HG03342 (cell line): Measurements from ENCODE around the gene TXNDC17.
"Not testable (repeated sequence)": the region's sequence is repeated elsewhere in the genome, so short reads cannot be mapped to it uniquely, and the experiment has no call there.

Experiments
- ATAC-seq: cut with Tn5 transposase; IDR thresholded peaks from one replicate; pipeline ENCODE4 v1.9.1; 2021; ENCODE audit warnings: mild to moderate bottlenecking, moderate library complexity; ENCODE audit not compliant: unreplicated experiment

Gene TXNDC17

DNA sequence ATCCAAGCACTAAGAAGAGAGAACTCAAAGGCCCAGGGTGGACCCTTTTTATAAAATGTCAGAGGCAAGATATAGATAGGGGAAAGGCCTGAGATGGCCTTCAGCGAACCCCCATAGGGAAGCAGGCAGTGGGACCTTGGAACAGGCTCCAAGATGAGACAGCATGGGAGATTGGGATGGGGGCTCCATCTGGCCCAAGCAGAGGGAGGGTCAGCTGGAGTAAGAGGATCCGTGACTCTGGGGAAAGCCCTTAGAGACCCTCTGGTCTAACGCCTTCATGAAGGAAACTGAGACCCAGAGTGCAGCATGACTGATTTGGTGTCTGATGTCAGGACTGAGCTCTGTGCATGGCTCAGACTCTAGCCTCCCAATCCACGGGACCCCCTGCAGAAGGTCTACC is 41.5 kb downstream of the TXNDC17 start:
- no peak for ATAC-seq

DNA sequence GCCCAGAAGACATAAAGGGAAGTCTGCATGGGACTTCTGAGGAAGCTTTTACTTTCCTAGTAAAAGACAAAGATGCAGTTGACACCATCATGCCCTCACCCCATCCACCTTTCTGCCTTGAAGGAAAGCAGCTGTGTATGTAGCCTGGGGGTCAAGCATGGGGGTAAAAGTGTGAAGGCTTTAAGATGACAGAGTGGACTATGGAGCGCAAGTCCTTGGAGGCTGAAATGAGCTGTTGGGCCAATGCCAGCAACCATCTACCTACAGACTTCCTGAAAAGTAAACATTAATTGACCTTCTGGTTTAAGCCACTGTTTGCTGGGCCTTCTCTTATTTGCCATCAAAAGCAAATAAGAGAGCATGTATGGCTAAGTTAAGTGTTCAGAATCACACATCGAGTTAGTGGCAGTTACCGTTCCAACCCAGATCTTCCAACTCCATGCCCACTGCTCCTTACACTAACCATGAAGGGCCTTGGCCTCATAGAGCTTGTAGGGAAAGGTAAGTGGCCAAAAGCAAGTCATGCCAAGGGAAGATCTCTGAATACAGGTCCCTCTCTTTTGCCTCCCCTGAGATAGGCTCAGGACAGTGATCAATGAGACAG is 42.3 kb downstream of the TXNDC17 start:
- no peak for ATAC-seq

DNA sequence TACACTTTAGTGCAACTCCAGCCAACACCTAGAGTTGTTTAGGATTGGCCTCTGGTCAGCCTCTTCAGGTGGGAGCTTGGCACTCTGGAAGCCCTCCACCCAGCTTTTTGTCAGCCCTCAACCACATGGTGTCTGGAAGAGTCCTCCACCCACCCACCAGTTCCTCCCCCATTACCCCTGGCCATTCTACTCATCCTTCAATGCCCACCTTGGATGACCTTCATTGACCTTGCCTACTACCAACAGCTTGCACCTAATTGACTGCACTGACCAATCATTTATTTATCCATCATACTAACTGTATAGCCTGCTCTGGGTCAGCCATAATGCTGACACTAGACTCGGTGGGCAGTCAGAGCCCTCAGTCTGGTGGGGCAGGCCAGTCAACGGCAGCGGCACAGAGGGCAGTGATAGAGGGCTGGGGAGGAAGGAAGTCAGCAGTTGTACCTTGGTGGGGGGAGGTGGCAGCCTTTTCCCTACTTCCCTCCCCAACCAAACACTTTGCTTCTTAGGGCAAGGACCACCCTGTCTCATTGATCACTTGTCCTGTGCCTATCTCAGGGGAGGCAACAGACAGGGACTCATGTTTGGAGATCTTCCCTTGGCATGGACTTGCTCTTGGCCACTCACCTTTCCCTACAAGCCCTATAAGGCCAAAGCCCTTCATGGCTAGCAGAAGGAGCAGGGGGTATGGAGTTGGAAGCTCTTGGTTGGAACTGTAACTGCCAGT is 43.0 kb downstream of the TXNDC17 start:
- no peak for ATAC-seq

DNA sequence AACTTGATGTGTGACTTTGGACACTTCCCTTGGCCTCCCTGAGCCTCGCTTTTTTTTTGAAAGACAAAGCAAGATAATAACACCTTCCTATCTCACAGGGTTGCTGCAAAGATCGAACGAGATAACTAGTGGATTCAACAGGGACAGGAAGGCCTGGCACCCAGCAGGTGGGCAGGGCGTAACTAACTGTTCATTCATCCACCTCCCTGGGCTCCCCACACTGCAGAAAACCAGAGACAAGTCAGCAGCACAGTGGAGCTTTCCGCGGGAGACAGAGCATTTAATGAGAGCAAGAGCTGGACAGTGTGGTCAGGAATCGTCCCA is 43.6 kb downstream of the TXNDC17 start:
- ATAC-seq = no peak

DNA sequence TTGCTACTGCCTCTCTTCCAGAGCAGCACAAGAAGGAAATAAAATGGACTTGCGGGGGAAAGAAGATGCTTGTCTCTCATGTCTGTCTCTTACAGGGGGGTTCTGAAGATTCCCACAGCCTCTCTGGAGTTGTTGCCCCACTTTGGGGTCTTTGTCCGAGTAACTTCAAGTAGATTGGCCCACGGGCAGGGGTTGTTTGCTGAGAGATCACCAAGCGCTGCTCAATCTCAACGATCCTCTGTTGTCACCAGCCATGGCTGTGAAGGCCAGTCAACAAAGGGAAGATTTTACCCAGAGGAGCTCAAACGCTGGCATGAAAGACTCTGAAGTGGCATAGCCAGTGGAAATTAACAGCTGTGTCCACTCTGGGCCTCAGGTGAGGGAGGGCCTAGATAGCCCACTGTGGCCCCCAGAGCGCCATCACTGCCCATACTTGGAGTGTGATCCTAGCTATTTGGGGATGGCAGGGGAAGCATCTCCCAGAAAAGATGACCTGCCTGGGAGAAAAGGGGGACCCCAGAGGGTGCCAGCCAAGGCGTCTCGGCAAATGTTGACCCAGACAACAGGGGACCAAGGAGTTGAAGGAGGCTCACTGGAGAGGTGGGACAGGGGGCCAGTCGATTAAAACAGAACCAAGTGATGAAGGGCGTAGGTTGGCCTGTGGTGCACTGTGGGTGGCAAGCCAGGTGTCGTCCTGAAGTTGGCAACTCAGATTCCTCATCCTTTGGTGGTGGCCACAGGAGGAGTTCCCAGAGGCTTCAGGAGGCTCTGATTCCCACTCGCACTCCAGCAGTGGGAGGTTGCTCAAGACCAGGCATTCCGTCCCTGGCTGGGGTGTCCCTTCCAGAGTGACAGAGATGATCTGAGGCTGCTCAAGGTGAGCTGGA is 44.3 kb downstream of the TXNDC17 start:
- ATAC-seq = no peak

DNA sequence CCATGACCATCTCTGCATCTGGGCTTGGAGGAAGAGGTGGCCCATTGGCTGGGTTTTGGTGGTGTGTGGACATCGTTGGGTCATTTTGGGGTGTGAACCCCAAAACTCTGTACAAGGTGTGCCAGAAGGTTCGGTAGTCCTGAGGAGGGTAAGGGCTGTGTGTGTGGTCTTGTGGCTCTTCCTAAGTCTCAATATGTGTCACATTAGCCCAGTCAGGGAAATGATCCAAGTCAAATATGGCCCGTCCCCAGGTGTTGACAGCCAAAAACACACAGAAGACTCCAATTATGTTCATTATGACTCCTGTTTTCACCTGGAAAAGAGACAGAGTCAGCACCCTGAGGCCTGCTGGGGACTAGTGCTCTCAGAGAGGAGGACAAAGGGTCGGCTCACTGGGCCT is 45.2 kb downstream of the TXNDC17 start:
- no peak for ATAC-seq

DNA sequence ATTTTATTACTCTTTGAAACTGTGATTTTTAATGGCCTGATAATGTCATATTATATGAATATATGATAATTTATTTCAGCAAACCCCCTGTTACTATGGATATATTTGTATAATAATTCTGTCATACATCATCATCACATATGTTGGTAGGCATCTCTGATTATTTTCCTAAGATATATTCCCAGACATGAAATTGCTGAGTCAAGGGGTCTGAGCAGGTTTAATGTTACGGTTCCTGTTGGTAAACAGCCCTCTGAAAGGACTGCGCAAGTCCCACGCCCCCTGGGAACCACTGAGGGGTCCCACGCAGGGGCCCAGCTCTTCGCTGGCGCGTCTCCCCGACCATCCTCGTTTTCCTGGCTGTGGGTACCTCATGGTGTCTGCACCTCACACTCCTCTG is 48.1 kb downstream of the TXNDC17 start:
- ATAC-seq = no peak

DNA sequence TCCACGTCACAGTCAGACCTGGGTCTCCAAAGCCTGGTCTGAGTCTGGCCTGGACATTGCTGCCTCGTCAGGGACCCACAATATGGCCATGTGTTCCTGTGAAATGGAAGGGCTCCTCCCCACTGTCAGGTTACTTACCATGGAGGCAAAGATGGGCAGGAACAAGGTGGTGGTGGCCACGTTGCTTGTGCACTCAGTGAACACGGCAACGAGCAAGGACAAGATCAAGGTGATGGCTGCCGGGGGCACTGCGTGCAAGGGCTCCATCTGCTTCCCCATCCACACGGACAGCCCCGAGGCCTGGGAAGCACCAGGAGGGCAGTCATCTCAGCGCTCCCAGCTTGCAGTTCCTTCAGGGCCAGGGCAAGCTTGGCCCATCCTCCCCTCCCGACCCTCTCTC is 49.8 kb downstream of the TXNDC17 start:
- no peak for ATAC-seq

DNA sequence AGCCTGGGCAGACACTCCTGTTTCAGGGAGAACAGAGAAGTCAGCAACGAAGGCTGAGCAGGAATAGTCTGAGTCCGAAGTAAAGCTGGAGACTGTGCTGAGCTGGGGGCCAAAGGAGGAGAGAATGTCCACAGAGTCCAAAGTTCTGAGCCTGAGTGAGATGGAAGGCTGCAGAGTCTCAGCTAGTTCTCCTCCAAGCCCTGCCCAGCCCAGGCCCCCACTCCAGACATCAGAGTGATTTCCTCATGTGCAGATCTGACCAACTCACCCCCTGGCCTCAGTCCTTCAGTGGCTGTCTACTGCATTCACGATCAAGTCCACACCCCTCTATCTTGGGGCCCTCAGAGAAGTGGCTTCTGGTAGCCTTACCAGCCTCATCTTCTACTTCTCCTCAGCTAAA is 50.7 kb downstream of the TXNDC17 start:
- no peak for ATAC-seq

DNA sequence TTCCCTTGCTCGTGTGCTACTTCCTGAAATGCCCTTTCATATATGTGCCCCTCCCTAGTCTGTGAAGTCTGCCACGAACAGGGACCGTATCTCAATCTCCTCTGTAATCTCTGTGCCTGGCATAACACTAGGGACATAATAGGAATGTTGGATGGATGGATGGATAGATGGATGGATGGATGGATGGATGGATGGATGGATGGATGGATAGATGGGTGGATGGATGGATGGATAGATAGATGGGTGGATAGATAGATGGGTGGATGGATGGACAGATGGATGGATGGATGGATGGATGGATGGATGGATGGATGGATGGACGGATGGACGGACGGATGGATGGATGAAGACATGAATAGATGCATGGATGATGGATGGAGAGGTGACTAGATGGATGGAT is 51.1 kb downstream of the TXNDC17 start:
- not testable (repeated sequence) for ATAC-seq
